GOT3 (cell line): Measurements from ENCODE around the gene MIPEP.

Experiments
- DNase-seq: peaks from one replicate; lab custom pipeline; 2025; ENCODE audit warnings: mixed read lengths; lab: John Stamatoyannopoulos, UW

Gene MIPEP

DNA sequence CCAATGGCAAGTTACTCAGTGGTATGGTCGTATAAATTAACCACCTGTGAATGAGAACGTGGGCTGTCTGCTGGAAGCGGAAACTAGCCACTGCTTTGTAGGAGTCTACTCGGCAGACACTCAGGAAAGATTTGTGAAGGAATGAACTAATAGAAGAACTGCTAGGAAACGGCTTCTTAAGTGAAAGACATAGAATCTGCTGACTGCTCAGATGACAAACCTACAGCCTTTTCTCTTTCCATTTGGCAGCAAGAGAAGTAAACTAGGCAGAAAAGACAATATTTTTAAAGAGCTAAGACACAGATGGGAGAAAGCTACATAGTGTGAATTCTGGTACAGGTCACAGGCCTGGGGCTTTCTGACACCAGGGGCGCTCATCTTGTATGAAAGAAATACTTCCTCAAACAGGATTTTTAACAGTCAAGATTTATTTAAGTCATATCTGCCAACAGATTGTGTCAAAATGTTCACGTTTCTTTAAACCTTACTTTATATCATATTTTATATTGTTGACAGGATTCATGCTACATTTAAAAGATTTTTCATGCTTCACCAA, 78.4 kb downstream of the MIPEP start:
- DNase-seq, result no peak

DNA sequence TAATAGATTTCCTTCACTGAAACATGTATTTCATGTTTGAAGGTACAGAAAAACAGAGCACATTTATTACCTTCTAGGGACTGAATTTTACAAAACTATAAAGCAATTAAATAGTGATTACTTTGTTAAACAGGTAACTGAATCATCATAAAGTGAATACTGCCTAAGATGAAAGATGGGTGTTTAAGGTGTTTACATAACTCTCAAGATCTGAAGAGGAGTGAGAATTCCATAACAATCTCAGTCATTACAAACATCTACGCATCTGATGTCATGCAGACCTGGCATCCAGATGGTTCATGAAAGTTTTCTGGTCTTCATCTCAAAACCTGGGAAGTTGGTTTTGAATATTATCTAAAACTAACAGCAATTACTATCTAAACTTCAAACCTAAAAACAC, 80.4 kb downstream of the MIPEP start:
- DNase-seq, result no peak

GRCh38 chr13:23806874-23807526, 82.2 kb downstream of the MIPEP start:
- no peak for DNase-seq

GRCh38 chr13:23805821-23806220, 83.4 kb downstream of the MIPEP start:
- DNase-seq, result no peak

GRCh38 chr13:23805122-23805521, 84.1 kb downstream of the MIPEP start:
- no peak for DNase-seq

GRCh38 chr13:23804166-23804565, 85.0 kb downstream of the MIPEP start:
- DNase-seq, result no peak

DNA sequence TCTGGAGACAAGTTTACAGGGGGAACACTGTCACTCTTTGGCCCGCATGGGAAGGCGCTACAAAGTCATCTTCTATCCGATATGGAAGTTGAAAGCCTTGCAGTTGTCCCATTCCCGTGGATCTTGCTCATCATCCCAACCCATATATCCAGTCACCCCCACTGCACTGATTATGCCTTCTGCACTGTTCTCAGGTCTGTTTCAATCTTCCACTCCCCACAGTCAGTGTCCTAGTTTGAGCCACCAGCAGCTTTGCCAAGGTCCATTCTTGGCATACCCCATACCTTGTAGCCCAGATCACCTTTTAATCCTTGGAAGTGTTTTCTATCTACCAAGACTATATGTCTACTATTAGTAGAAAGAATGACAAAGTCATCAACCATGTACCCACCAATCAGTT, 88.1 kb downstream of the MIPEP start:
- no peak for DNase-seq

- DNase-seq, result no peak
Observed at GRCh38 chr13:23799945-23800344, 89.3 kb downstream of the MIPEP start.

DNA sequence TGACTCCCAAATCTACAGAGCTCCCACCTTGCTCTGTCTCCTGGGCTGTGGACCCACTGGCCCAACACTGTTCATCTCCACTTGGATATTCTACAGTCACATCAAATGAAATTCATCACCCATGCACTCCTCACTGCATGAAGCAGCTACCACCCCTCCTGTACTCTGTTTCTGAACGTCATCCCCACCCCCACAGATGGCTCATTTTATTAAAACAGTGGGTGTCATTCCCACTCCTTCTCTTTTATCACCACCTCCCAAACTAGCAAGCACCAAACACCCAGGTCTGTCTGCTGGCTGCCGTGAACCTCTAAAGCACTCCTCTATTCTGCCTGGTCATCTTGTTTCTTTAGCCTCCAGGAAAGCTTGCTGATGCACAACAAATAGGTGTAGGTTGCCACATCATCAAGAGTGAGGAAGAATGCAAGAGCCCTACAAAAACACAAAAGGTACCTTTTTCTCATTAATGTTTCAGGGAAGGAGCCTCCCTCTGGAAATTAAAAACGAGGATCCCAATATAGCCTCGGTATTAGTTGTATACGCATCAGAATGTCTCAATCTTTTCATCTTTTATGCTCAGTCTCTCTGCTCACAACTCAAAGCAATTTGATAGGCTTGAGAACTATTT, 91.8 kb downstream of the MIPEP start:
- DNase-seq, result no peak

- no peak for DNase-seq
Observed at GRCh38 chr13:23796551-23796950, 92.6 kb downstream of the MIPEP start.

DNA sequence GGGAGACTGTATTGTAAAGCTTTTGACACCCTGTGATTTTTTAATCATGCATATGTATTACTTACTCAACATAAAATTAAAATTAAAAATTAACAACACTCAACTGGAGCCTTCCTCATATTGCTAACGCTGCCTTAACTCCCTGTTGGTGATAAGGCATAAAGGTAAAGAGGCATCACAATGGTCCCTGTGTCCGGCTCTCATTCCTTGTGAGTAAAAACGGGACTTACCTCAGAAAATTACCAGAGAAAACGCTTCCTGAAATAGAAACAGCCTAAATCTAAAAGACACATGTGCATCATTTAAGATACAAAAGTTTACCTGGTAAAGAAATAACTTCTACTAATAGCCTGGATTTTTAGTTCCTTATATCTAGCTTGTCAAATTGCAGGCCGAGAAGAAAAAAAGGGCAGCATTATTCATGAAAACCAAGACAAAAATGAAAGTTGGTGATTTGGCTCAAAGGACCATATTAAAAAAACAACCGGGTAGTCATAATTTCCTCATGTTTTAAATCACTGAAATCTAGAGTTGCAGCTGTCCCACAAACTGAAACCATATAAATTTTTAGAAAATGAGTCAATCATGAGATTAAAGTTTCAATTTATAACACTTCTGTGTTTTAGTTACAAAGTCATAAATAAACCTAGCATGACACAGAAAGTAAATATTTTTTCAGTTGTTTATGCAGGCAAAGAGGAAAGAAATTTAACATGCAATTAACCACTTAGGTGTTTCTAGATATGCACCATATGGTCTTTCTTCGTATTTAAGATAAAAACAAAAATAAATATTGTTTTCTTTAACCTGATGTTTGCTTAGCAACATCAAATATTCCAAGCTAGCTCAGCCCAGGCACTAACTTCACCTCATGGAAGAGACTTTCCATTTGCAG, 94.7 kb downstream of the MIPEP start:
- no peak for DNase-seq

DNA sequence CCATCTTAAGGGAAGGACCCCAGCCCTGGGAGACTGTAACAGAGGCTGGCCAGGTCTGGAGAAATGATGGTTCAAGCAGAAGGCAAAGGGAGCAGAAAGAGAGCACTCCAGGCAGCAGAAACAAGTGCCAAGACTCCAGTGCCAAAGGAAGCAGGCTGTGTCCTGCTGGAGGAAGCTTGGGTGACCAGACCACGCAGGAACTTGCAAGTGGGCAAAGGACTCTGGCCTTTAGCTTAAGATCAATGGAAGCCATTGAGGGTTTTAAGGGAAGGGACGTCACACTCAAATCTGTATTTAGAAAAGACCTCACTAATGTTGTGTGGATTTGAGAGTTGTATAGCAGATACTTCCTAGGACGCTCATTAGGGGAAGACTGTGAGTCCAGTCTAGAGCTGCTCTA, 95.5 kb downstream of the MIPEP start:
- no peak for DNase-seq

- no peak for DNase-seq
Observed at GRCh38 chr13:23792680-23793079, 96.5 kb downstream of the MIPEP start.

DNA sequence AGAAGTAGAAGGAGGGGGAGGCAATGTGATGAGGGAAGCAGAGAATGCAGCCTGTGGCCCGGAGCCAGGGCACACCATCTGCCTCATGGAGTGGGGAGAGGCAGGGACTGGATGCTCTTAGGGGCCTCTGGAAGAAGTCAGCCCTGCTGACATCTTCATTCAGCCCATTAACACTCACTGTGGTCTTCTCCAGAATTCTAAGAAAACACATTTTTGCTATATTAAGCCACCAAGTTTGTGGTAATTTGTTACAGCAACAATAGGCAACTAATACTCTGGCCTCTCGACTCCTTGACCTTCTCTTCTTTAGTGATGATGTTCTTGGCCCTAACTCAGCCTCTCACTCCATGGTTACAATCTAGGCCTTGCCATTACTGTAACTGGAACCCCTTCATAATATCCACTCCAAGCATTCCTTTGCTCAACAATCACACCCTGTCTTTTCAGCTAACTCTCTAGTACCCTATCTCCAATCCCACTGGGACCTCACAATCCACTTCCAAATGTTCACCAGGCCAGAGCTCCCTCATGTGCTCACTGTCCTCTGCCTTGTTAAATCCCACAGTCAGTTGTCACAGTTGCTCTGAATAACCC, 98.5 kb downstream of the MIPEP start:
- DNase-seq, result no peak

- DNase-seq, result no peak
Observed at GRCh38 chr13:23789576-23790346, 99.4 kb downstream of the MIPEP start.

DNA sequence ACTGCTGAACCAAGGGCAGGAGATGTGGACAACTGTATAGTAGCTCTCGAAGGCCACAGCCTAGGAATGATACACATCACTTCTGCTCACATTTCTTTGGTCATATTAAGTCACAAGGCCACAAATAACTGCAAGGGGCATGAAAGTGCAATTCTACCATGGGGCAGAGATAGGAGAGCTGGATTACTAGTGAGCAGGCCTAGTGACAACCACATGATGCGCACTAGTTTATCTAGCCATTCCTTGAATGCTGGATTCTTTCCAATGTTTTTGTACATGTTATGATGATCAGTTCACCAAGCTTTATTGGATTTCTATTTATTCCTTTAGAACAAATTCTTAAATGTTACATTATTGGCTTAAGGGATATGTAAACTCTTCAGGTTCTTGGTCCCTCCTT, 100.7 kb downstream of the MIPEP start:
- DNase-seq, result no peak

GRCh38 chr13:23787464-23787863, 101.7 kb downstream of the MIPEP start:
- no peak for DNase-seq

- DNase-seq, result no peak
Observed at GRCh38 chr13:23786607-23787006, 102.6 kb downstream of the MIPEP start.

DNA sequence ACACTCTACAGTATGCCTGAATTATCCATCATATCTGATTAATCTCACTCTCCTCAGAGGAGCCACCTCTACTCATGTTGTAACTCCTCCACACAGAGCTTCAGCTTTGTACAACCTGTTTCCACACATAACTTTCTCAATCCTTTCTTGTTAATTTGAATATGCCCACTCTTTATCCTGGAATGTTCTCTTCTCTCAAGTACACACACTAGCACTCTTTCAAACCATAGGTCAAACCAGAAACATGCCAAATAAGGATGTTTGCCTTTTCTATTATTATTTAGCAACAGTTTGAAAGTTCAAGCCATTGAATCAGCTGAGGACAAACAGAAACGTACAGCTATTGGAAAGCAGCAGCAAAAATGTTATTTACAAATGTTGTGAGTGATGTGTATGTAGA, 110.3 kb downstream of the MIPEP start:
- no peak for DNase-seq

- no peak for DNase-seq
Observed at GRCh38 chr13:23778002-23778652, 111.1 kb downstream of the MIPEP start.

DNA sequence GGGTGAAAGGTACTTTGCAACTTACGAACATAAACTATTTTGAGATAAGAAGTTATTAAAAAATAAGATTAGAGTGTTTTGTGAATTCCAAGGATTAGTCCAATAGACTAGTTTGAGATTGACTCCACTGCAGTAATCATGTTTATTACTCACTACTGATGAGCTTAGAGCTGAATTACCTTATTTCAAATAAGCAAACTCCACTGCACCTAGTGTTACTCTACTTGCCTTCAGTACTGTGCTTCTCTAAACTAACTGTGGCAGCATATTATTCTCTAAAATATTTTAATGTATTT, 111.7 kb downstream of the MIPEP start:
- DNase-seq, result no peak
